GM18498 (cell line): ENCODE data around the gene CENPF.

Source experiments
- ATAC-seq: cut with Tn5 transposase; IDR thresholded peaks from one replicate; pipeline ENCODE4 v1.9.1; 2021; ENCODE audit warnings: mild to moderate bottlenecking, moderate library complexity; ENCODE audit not compliant: unreplicated experiment

The CENPF gene

DNA sequence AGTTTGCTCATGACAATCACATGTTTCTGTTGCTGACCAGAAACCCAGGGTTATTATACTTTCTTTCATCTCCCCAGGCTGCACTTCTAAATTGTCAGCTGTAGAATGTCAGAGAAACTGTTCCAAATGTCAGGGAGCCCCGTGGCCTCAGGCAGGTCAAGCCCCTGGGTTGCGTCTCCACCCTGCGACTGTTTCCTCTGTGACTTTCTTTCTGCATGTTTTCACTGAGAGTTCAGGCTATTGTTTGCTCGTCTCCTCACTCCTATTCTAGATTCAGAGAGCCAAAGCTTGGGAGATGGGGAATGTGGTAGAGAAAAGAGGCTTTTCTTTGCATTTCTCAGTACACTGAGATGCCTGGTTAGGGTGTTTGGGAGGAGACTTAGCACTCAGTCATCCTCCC lies 97.4 kb downstream of the CENPF start:
- ATAC-seq, result no peak

DNA sequence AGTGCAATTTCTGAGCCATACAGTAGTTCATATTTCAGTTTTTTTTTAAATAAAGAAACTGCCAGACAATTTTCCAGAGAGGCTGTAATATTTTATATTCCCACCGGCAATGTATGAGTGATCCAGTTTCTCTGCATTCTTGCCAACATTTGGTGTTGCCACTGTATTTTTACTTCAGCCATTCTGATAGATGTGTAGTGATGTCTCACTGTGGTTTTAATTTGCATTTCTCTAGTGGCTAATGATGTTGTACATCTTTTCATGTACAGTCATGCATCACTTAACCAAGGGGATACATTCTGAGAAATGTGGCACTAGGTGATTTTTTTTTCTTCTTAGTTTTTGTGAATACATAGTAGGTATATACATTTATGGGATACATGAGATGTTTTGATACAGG lies 99.6 kb downstream of the CENPF start:
- ATAC-seq, result no peak

DNA sequence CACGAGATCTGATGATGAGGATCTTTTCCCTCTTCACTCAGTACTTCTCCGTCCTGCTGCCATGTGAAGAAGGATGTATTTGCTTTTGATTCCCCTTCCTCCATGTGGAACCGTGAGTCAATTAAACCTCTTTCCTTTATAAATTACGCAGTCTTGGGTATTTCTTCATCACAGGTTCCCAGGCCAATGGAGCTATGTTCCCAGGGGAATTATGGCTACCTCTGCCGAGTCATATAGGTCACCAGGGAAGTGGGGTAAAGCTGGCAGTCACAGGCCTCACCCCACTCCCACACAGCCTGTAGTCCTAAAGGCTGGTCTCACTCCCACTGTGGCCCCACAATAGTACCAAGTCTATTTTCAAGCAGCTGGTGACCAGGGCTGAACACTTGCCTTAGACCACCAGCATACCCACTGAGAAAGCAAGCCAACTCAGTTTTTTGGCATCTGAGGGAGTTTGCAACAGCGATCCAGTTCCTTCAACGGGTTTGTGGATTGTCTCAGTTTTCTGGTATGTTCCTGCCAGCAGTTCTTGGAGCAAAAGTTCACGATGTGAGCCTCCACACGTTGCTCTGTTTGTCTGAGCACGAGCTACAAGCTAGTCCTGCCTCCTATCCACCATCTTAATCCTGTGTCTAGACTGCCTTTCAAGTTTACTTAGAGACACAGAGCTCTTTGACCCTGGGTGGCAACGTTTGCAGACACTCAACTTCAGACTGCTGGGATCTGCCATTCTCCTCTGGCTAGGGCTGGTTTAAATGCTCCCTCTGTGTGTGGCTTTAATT lies 104.5 kb downstream of the CENPF start:
- ATAC-seq, result no peak

DNA sequence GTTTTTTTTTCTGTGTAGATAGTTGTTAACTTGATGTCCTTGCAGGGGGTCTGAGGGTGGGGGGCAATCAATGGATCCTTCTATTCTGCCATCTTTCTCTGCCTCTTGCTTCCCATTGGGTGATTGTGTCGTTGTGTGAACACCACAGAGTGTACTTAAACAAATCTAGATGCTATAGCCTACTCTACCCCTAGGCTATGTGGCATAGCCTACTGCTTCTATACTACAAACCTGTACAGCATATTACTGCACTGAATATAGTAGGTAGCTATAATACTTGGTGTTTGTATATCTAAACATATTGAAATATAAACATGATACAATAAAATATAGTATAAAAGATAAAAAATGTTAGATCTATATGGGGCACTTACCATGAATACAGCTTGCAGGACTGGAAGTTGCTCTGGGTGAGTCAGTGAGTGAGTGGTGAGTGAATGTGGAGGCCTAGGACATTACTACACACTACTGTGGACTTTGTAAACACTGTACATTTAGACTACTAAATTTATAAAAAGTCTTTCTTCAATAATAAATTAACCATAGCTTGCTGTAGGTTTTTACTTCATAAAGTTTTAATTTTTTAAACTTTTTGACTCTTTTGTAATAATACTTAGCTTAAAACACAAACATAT lies 105.4 kb downstream of the CENPF start:
- ATAC-seq, result no peak

DNA sequence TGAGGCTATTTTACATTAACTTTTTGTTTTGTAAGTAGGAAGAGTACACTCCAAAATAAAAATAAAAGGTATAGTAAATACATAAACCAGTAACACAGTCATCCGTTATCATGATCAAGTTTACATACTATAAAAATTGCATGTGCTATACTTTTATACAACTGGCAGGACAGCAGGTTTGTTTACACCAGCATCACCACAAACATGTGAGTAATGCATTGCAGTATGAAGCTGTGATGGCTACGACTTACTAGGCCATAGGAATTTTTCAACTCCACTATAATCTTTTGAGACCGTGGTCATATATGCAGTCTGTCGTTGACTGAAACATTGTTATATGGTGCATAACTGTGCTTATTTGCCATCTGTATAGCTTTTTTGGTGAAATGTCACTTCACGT lies 106.2 kb downstream of the CENPF start:
- ATAC-seq, result no peak

DNA sequence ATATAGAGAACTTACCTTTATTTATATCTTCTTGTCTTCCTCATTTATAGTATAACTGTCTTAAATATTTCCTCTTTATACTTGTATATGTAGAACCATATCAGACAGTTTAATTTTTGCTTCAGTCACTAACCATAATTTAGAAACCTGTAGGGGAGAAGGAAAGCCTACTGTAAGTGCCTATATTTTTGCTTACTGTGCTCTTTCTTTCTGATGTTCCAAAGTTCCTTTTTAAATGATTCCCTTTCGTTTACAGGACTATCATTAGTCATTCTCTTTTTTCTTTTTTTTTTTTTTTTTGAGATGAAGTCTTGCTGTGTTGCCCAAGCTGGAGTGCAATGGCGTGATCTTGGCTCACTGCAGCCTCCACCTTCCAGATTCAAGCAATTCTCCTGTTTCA lies 109.7 kb downstream of the CENPF start:
- ATAC-seq, result no peak
